ENCODE results near the gene TMCC1.
A peak's percentile ranks its signal among the peaks of the same experiment; 100 is the strongest.

TMCC1 gene

GRCh38 chr3:129673012-129673411, 220.5 kb downstream of the TMCC1 start:
- Histone ChIP-seq H3K9me3 (ENCODE audit: control insufficient read depth in 5 of 5, low read length in 5 of 5) (no peaks in the 10 kb centered on the region), H3K27me3 (ENCODE audit: control insufficient read depth in 5 of 5, insufficient read depth in 4 of 5, low read length in 5 of 5) (no peaks in the 10 kb centered on the region), H3K36me3 (ENCODE audit: control insufficient read depth in 5 of 5, insufficient read depth in 5 of 5, low read length in 5 of 5) (peaks cover 7 to 17% (median 10%) of the 10 kb centered on the region in 5 donors), H3K9ac (ENCODE audit: low read length in 5 of 5) (no peak overlapping the region), H3K4me1 (ENCODE audit: control insufficient read depth in 5 of 5, insufficient read depth in 5 of 5, low read length in 5 of 5) (peaks cover 0 to 27% (median 23%) of the 10 kb centered on the region in 5 donors), H3K4me3 (ENCODE audit: low read depth in 1 of 5, low read length in 5 of 5) (no peak overlapping the region), H3K27ac (ENCODE audit: low read depth, low read length) (no peak overlapping the region)

GRCh38 chr3:129672412-129672811, 221.1 kb downstream of the TMCC1 start:
- Histone ChIP-seq H3K4me3 (ENCODE audit: low read depth in 1 of 5, low read length in 5 of 5) (no peak overlapping the region), H3K9ac (ENCODE audit: low read length in 5 of 5) (no peak overlapping the region), H3K27ac (ENCODE audit: low read depth, low read length) (no peak overlapping the region), H3K27me3 (ENCODE audit: control insufficient read depth in 5 of 5, insufficient read depth in 4 of 5, low read length in 5 of 5) (no peaks in the 10 kb centered on the region), H3K36me3 (ENCODE audit: control insufficient read depth in 5 of 5, insufficient read depth in 5 of 5, low read length in 5 of 5) (peaks cover 7 to 17% (median 10%) of the 10 kb centered on the region in 5 donors), H3K4me1 (ENCODE audit: control insufficient read depth in 5 of 5, insufficient read depth in 5 of 5, low read length in 5 of 5) (peaks cover 0 to 27% (median 23%) of the 10 kb centered on the region in 5 donors), H3K9me3 (ENCODE audit: control insufficient read depth in 5 of 5, low read length in 5 of 5) (no peaks in the 10 kb centered on the region)

- Histone ChIP-seq H3K4me1 (ENCODE audit: control insufficient read depth in 5 of 5, insufficient read depth in 5 of 5, low read length in 5 of 5) (peaks cover 0 to 20% (median 13%) of the 10 kb centered on the region in 5 donors), H3K9me3 (ENCODE audit: control insufficient read depth in 5 of 5, low read length in 5 of 5) (no peaks in the 10 kb centered on the region), H3K27ac (ENCODE audit: low read depth, low read length) (peak overlapping the region; percentile 60), H3K36me3 (ENCODE audit: control insufficient read depth in 5 of 5, insufficient read depth in 5 of 5, low read length in 5 of 5) (peaks cover 2 to 7% (median 2%) of the 10 kb centered on the region in 5 donors), H3K9ac (ENCODE audit: low read length in 5 of 5) (no peak overlapping the region), H3K27me3 (ENCODE audit: control insufficient read depth in 5 of 5, insufficient read depth in 4 of 5, low read length in 5 of 5) (no peaks in the 10 kb centered on the region), H3K4me3 (ENCODE audit: low read depth in 1 of 5, low read length in 5 of 5) (no peak overlapping the region)
Observed at GRCh38 chr3:129665024-129665768, 228.3 kb downstream of the TMCC1 start.

- peak overlapping the region; percentile 60 for H3K27ac ChIP-seq (ENCODE audit: low read depth, low read length)
- H3K36me3 ChIP-seq (ENCODE audit: control insufficient read depth in 5 of 5, insufficient read depth in 5 of 5, low read length in 5 of 5), result no peaks in the 10 kb centered on the region
- peaks cover 0 to 15% (median 12%) of the 10 kb centered on the region in 5 donors for H3K4me1 ChIP-seq (ENCODE audit: control insufficient read depth in 5 of 5, insufficient read depth in 5 of 5, low read length in 5 of 5)
- no peaks in the 10 kb centered on the region for H3K27me3 ChIP-seq (ENCODE audit: control insufficient read depth in 5 of 5, insufficient read depth in 4 of 5, low read length in 5 of 5)
- no peak overlapping the region for H3K4me3 ChIP-seq (ENCODE audit: low read depth in 1 of 5, low read length in 5 of 5)
- no peaks in the 10 kb centered on the region for H3K9me3 ChIP-seq (ENCODE audit: control insufficient read depth in 5 of 5, low read length in 5 of 5)
- H3K9ac ChIP-seq (ENCODE audit: low read length in 5 of 5), result no peak overlapping the region
Observed at GRCh38 chr3:129663930-129664646, 229.4 kb downstream of the TMCC1 start.

GRCh38 chr3:129663045-129663446, 230.5 kb downstream of the TMCC1 start:
- H3K27ac ChIP-seq (ENCODE audit: low read depth, low read length), result no peak overlapping the region
- no peaks in the 10 kb centered on the region for H3K9me3 ChIP-seq (ENCODE audit: control insufficient read depth in 5 of 5, low read length in 5 of 5)
- H3K9ac ChIP-seq (ENCODE audit: low read length in 5 of 5), result no peak overlapping the region
- H3K4me1 ChIP-seq (ENCODE audit: control insufficient read depth in 5 of 5, insufficient read depth in 5 of 5, low read length in 5 of 5), result peaks cover 0 to 18% (median 16%) of the 10 kb centered on the region in 5 donors
- H3K4me3 ChIP-seq (ENCODE audit: low read depth in 1 of 5, low read length in 5 of 5), result no peak overlapping the region
- H3K36me3 ChIP-seq (ENCODE audit: control insufficient read depth in 5 of 5, insufficient read depth in 5 of 5, low read length in 5 of 5), result no peaks in the 10 kb centered on the region
- H3K27me3 ChIP-seq (ENCODE audit: control insufficient read depth in 5 of 5, insufficient read depth in 4 of 5, low read length in 5 of 5), result no peaks in the 10 kb centered on the region

- Histone ChIP-seq H3K4me3 (ENCODE audit: low read depth in 1 of 5, low read length in 5 of 5) (no peak overlapping the region), H3K9ac (ENCODE audit: low read length in 5 of 5) (no peak overlapping the region), H3K27ac (ENCODE audit: low read depth, low read length) (no peak overlapping the region), H3K9me3 (ENCODE audit: control insufficient read depth in 5 of 5, low read length in 5 of 5) (no peaks in the 10 kb centered on the region), H3K27me3 (ENCODE audit: control insufficient read depth in 5 of 5, insufficient read depth in 4 of 5, low read length in 5 of 5) (no peaks in the 10 kb centered on the region), H3K4me1 (ENCODE audit: control insufficient read depth in 5 of 5, insufficient read depth in 5 of 5, low read length in 5 of 5) (peaks cover 0 to 26% (median 23%) of the 10 kb centered on the region in 5 donors), H3K36me3 (ENCODE audit: control insufficient read depth in 5 of 5, insufficient read depth in 5 of 5, low read length in 5 of 5) (no peaks in the 10 kb centered on the region)
Observed at GRCh38 chr3:129662191-129662608, 231.3 kb downstream of the TMCC1 start.

GRCh38 chr3:129661766-129662165, 231.7 kb downstream of the TMCC1 start:
- H3K9ac ChIP-seq (ENCODE audit: low read length in 5 of 5), result no peak overlapping the region
- H3K27me3 ChIP-seq (ENCODE audit: control insufficient read depth in 5 of 5, insufficient read depth in 4 of 5, low read length in 5 of 5), result no peaks in the 10 kb centered on the region
- H3K9me3 ChIP-seq (ENCODE audit: control insufficient read depth in 5 of 5, low read length in 5 of 5), result no peaks in the 10 kb centered on the region
- no peak overlapping the region for H3K27ac ChIP-seq (ENCODE audit: low read depth, low read length)
- peaks cover 0 to 31% (median 27%) of the 10 kb centered on the region in 5 donors for H3K4me1 ChIP-seq (ENCODE audit: control insufficient read depth in 5 of 5, insufficient read depth in 5 of 5, low read length in 5 of 5)
- H3K4me3 ChIP-seq (ENCODE audit: low read depth in 1 of 5, low read length in 5 of 5), result no peak overlapping the region
- no peaks in the 10 kb centered on the region for H3K36me3 ChIP-seq (ENCODE audit: control insufficient read depth in 5 of 5, insufficient read depth in 5 of 5, low read length in 5 of 5)

- H3K4me1 ChIP-seq (ENCODE audit: control insufficient read depth in 5 of 5, insufficient read depth in 5 of 5, low read length in 5 of 5), result peaks cover 2 to 34% (median 28%) of the 10 kb centered on the region in 5 donors
Observed at GRCh38 chr3:129658110-129658843, 235.2 kb downstream of the TMCC1 start.

GRCh38 chr3:129657261-129658046, 236.1 kb downstream of the TMCC1 start:
- Histone ChIP-seq H3K27me3 (ENCODE audit: control insufficient read depth in 5 of 5, insufficient read depth in 4 of 5, low read length in 5 of 5) (no peaks in the 10 kb centered on the region), H3K9ac (ENCODE audit: low read length in 5 of 5) (no peak overlapping the region), H3K27ac (ENCODE audit: low read depth, low read length) (peak overlapping the region; percentile 49), H3K9me3 (ENCODE audit: control insufficient read depth in 5 of 5, low read length in 5 of 5) (no peaks in the 10 kb centered on the region), H3K4me1 (ENCODE audit: control insufficient read depth in 5 of 5, insufficient read depth in 5 of 5, low read length in 5 of 5) (peaks cover 2 to 34% (median 25%) of the 10 kb centered on the region in 5 donors), H3K4me3 (ENCODE audit: low read depth in 1 of 5, low read length in 5 of 5) (no peak overlapping the region), H3K36me3 (ENCODE audit: control insufficient read depth in 5 of 5, insufficient read depth in 5 of 5, low read length in 5 of 5) (peaks cover 2 to 8% (median 4%) of the 10 kb centered on the region in 5 donors)

More at GRCh38 chr3:129658110-129658843, 235.2 kb downstream of the TMCC1 start:
- Histone ChIP-seq H3K36me3 (ENCODE audit: control insufficient read depth in 5 of 5, insufficient read depth in 5 of 5, low read length in 5 of 5) (peaks cover 2 to 8% (median 4%) of the 10 kb centered on the region in 5 donors), H3K27me3 (ENCODE audit: control insufficient read depth in 5 of 5, insufficient read depth in 4 of 5, low read length in 5 of 5) (no peaks in the 10 kb centered on the region), H3K27ac (ENCODE audit: low read depth, low read length) (peak overlapping the region; percentile 49), H3K9me3 (ENCODE audit: control insufficient read depth in 5 of 5, low read length in 5 of 5) (no peaks in the 10 kb centered on the region), H3K9ac (ENCODE audit: low read length in 5 of 5) (no peak overlapping the region), H3K4me3 (ENCODE audit: low read depth in 1 of 5, low read length in 5 of 5) (no peak overlapping the region)

All from subcutaneous abdominal adipose tissue (tissue), 5 donors.